Umbilical cord (tissue), 2 donors: ENCODE data around the gene OR1J2. TPM values are rescaled to one million over a fixed set of nuclear protein-coding genes. Genes with fewer than 3 reads are reported as not detected.

ENCODE experiments used
- DNase-seq: peaks from one replicate; pipeline ENCODE4 v3.0.0-alpha.2; 2015; ENCODE audit warnings: low spot score
- total RNA-seq: library from RNA; depleted of rRNA; stranded (reverse); fragments of >200 nt; gene quantifications from one replicate; pipeline ENCODE4 v1.2.3, GENCODE V29; 2014; ENCODE audit warnings: low replicate concordance; ENCODE audit not compliant: insufficient read depth

OR1J2 gene
- total RNA-seq, 1 donor from 2014 or later, result 1.2 TPM

DNA sequence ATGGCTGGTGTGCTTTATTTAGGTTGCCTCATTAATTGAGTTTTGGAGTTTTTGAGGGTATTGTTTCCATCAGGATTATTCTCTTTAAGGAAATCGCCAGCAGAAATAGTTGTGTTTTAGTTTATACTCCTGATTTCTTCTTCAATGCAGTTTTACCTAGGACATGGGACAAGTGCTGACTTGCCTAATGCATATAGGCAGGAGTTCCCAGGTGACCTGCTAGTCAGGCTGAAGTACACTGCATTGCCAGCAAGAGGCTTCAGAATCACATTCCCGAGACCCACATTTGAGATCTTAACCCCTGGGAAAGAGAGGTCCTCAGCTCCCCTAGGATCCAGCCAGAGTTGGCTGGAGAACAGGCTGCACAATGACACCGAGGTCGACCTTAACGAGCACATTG lies 40.8 kb downstream of the OR1J2 start:
- peak; percentile 1 for DNase-seq

GRCh38 chr9:122552812-122553211 lies 42.2 kb downstream of the OR1J2 start, which contains the start of gene OR1N2:
OR1N2 (plus strand) TSS chr9:122553112; CDS start chr9:122553212, 100 bp downstream.
- no peak for DNase-seq

Other genes starting within 250 kb of the OR1J2 start
- gene RBM18, start 246.0 kb upstream of the OR1J2 start, total RNA-seq, result 28.6 TPM
- gene MRRF, start 245.9 kb upstream of the OR1J2 start, total RNA-seq, result 60.2 TPM
- 22.9 TPM for gene PTGS1, start 139.8 kb upstream of the OR1J2 start, total RNA-seq
- 1.4 TPM for gene OR1J1, start 32.9 kb upstream of the OR1J2 start, total RNA-seq
- gene OR1J4, start 8.3 kb downstream of the OR1J2 start, total RNA-seq, result 2.9 TPM
- gene OR1N1, start 16.5 kb downstream of the OR1J2 start, total RNA-seq, result 1.2 TPM
- gene OR1N2, start 42.3 kb downstream of the OR1J2 start, total RNA-seq, result 0.72 TPM
- gene OR1L8, start 72.6 kb downstream of the OR1J2 start, total RNA-seq, result not detected
- 9.6 TPM for gene OR1Q1, start 103.9 kb downstream of the OR1J2 start, total RNA-seq
- gene OR1B1, start 146.8 kb downstream of the OR1J2 start, total RNA-seq, result 0.72 TPM
- gene OR1L1, start 150.9 kb downstream of the OR1J2 start, total RNA-seq, result not detected
- not detected for gene OR1L3, start 164.3 kb downstream of the OR1J2 start, total RNA-seq
- gene OR1L4, start 213.2 kb downstream of the OR1J2 start, total RNA-seq, result not detected
- gene OR1L6, start 231.5 kb downstream of the OR1J2 start, total RNA-seq, result 1.2 TPM